Mucosa of descending colon (tissue), 3 donors: ENCODE data around the gene EPX. TPM values are rescaled to one million over a fixed set of nuclear protein-coding genes. Genes with fewer than 3 reads are reported as not detected.

ENCODE experiments used
- ATAC-seq: fragments of 200-7000 bp; cut with Tn5 transposase; one replicate; pipeline ENCODE4 v1.9.1; 2020; ENCODE audit warnings: mild to moderate bottlenecking, moderate library complexity
- DNase-seq, 3 donors: peaks; one replicate each; pipeline ENCODE4 v3.0.0-alpha.2; 2020
- H3K36me3 ChIP-seq: fragments of 200-600 bp; one replicate; pipeline ENCODE4 v1.8.0; 2021; ENCODE audit warnings: low read depth, mild to moderate bottlenecking
- H3K4me1 ChIP-seq: fragments of 200-600 bp; one replicate; pipeline ENCODE4 v1.8.0; 2021; ENCODE audit warnings: low read depth, mild to moderate bottlenecking
- H3K4me3 ChIP-seq: fragments of 200-600 bp; one replicate; pipeline ENCODE4 v1.8.0; 2021; ENCODE audit warnings: mild to moderate bottlenecking
- H3K9me3 ChIP-seq: fragments of 200-600 bp; one replicate; pipeline ENCODE4 v1.8.0; 2021; ENCODE audit warnings: mild to moderate bottlenecking
- CTCF ChIP-seq: fragments of 200-600 bp; IDR thresholded peaks from one replicate; pipeline ENCODE4 v1.8.0; 2022; ENCODE audit warnings: antibody characterized with exemption, mild to moderate bottlenecking
- intact Hi-C, 2 donors: fragments of 100-400 bp; cut with DNase I in 1 of 2; cut with micrococcal nuclease in 1 of 2; formaldehyde crosslinking; loops; one replicate each; pipeline versions ENCODE4 v1.11.0 to v1.11.1; 2022; cut with DNase I, micrococcal nuclease
- total RNA-seq, 3 donors: library from RNA; stranded (reverse); fragmentation: NEBNext Ultra II Directional in 2 of 3; extraction: Animal tissue kit (Norgen Biotek cat#: 25700) in 2 of 3; gene quantifications; one replicate each; pipeline versions ENCODE4 v1.2.1 to v1.2.4, GENCODE V29; 2021 to 2023
- donor health status: DM: no; HTN: no; CAD: no; lungs with moderate emphysema.
- donor health status: DM: no; HTN: no; CAD: no.
- donor health status: DM: no; HTN: yes; CAD: no.

EPX gene
- total RNA-seq, 3 donors from 2014 or later: not detected

DNA sequence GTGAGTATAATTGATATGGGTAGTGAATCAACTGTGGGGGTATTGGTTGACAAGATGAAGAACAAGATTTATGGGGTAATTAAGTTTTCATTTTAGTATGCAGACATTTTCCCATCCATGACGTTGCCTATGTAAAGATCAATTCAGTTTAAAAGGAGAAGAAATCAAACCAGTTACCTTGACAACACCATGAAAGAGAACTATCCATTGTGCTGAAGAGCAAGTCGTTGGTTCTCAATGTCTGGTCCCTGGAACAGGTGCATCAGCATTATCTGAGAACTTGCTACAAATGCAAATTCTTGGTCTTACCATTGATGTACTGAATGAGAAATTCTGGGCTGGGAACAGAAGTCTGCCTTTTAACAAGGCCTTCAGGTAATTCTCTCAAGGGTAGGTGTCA is 26.5 kb upstream of the EPX start:
- Histone ChIP-seq H3K36me3 (no peaks in the 10 kb centered on the region), H3K4me1 (no peaks in the 10 kb centered on the region), H3K9me3 (no peaks in the 10 kb centered on the region), H3K4me3 (no peak overlapping the region)
- no peak for TF ChIP-seq CTCF
- DNase-seq: no peak
- no peak for ATAC-seq
- intact Hi-C loops: no loop called here

GRCh38 chr17:58166682-58167081 is 25.8 kb upstream of the EPX start, which contains the start of gene OR4D2:
OR4D2 (plus strand) TSS chr17:58166982; CDS start chr17:58169656, 2,674 bp downstream.
- intact Hi-C loops: no loop called here
- ATAC-seq (no peak), DNase-seq (no peak)
- Histone ChIP-seq H3K4me3 (no peak within 1 kb of the TSS), H3K36me3 (no peaks in the 10 kb centered on the region), H3K9me3 (no peaks in the 10 kb centered on the region), H3K4me1 (no peaks in the 10 kb centered on the region)
- no peak for TF ChIP-seq CTCF

GRCh38 chr17:58170622-58171021 is 21.9 kb upstream of the EPX start:
- ATAC-seq: no peak
- H3K9me3 ChIP-seq: no peaks in the 10 kb centered on the region
- DNase-seq: no peak
- no peaks in the 10 kb centered on the region for H3K36me3 ChIP-seq
- H3K4me3 ChIP-seq: no peak overlapping the region
- intact Hi-C loops: no loop called here
- TF ChIP-seq CTCF: no peak
- no peaks in the 10 kb centered on the region for H3K4me1 ChIP-seq

DNA sequence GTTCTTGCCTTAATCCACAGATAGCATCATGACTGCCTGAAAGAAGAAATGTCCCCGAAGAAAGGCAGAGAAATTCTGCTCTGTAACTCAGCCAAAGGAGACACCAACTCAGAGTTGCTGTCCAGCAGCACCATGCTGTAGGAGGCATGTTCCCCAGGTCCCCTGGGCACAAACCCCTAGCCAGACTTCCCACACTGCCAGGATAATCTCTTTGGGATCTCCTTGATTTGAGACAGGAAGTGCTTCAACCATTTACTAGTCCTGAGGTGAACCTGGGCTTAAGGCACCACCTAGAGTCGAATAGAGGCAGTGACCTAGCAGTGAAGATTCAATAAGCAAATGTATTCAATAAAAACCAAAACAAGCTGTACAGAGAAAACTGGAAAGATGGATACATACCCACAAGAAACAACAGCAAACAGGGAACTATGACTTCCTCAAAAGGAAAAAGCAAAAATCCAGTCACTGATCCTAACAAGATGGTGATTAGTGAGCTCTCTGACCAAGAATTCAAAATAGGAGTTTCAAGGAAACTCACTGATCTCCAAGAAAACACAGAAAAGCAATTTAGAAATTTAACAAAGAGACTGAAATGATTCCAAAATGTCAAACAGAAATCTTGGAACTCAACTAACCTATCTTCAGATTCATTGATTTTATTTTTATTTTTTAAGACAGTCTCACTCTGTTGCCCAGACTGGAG is 20.0 kb upstream of the EPX start:
- intact Hi-C loops: no loop called here
- no peak for TF ChIP-seq CTCF
- H3K9me3 ChIP-seq: no peaks in the 10 kb centered on the region
- no peaks in the 10 kb centered on the region for H3K4me1 ChIP-seq
- no peak overlapping the region for H3K4me3 ChIP-seq
- ATAC-seq: peak; percentile 56
- peak in 1 of 3 donors; percentile 19 for DNase-seq
- H3K36me3 ChIP-seq: no peaks in the 10 kb centered on the region

DNA sequence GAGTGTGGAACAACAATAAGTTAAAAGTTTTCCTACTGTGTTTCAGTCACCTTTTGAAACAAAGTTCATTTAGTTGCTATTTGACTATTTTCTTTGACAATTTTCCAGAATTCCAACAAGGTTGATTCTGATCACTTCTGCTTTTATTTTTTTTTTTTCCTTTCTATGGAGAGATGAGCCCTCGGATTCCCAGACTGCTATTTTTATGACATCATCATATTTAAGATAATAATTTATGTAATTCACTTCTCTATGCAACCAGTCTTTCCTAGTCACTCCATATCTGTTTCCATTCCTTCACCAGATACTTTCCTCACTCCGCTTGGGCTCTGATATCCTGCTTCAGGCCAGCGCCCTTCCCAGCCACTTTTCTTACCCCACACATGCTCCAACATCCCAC is 17.7 kb upstream of the EPX start:
- ATAC-seq: no peak
- Histone ChIP-seq H3K4me3 (no peak overlapping the region), H3K4me1 (no peaks in the 10 kb centered on the region), H3K36me3 (no peaks in the 10 kb centered on the region), H3K9me3 (no peaks in the 10 kb centered on the region)
- intact Hi-C loops: no loop called here
- DNase-seq: no peak
- no peak for TF ChIP-seq CTCF
